Measurements from ENCODE around the gene LHX5. TPM values are rescaled to one million over a fixed set of nuclear protein-coding genes. Genes with fewer than 3 reads are reported as not detected.

LHX5 gene
- total RNA-seq, 1 experiment from 2014 or later, result not detected

DNA sequence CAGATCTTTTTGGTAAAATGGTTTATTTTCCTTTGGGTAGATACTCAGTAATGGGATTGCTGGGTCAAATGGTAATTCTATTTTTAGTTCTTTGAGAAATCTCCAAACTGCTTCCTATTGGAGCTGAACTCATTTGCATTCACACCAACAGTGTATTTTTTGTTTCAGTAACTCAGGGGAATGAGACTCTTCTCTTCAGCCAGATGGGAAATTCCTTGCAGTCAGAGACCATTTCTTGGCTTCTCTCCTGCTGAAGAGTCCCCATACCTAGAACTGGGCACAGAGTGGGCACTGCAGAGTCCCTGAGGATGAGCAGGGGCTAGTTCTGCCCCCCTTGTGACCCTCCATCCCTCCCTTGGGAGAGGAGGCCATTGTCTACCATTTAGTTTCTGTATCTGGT lies 38.7 kb downstream of the LHX5 start:
- Histone ChIP-seq H3K9me3 (ENCODE audit: control insufficient read depth, insufficient read depth, low read depth, low read length) (no peaks in the 10 kb centered on the region), H3K4me1 (ENCODE audit: control insufficient read depth, insufficient read depth, low read length) (no peaks in the 10 kb centered on the region), H3K4me3 (ENCODE audit: low read depth in 2 of 2, low read length in 2 of 2) (no peak overlapping the region), H3K27me3 (ENCODE audit: control insufficient read depth, insufficient read depth, low read length) (no peaks in the 10 kb centered on the region), H3K27ac (ENCODE audit: low read length) (no peak overlapping the region), H3K36me3 (ENCODE audit: control insufficient read depth, insufficient read depth, low read length) (no peaks in the 10 kb centered on the region)
- intact Hi-C loops (cut with micrococcal nuclease; ENCODE audit: unreplicated experiment) (no loop called here), in situ Hi-C loops (cut with HindIII; ENCODE audit: low pct_unique_long_range_greater_than_20kb, low sequenced_read_pairs) (no loop called here)
- CTCF ChIA-PET, result no interaction called here
- ATAC-seq (no peak), DNase-seq (ENCODE audit: low read depth, low spot score) (no peak)
- POLR2A ChIA-PET, result no interaction called here
- BruUV-seq (replicated peaks), result no TSS peak
- TF ChIP-seq POLR2AphosphoS5 (IDR thresholded peaks at IDR 0.05; ENCODE audit: low read depth, low read length), result no peak
- TF ChIP-seq CTCF (IDR thresholded peaks at IDR 0.05), result no peak
- TF ChIP-seq, protein P1, sequence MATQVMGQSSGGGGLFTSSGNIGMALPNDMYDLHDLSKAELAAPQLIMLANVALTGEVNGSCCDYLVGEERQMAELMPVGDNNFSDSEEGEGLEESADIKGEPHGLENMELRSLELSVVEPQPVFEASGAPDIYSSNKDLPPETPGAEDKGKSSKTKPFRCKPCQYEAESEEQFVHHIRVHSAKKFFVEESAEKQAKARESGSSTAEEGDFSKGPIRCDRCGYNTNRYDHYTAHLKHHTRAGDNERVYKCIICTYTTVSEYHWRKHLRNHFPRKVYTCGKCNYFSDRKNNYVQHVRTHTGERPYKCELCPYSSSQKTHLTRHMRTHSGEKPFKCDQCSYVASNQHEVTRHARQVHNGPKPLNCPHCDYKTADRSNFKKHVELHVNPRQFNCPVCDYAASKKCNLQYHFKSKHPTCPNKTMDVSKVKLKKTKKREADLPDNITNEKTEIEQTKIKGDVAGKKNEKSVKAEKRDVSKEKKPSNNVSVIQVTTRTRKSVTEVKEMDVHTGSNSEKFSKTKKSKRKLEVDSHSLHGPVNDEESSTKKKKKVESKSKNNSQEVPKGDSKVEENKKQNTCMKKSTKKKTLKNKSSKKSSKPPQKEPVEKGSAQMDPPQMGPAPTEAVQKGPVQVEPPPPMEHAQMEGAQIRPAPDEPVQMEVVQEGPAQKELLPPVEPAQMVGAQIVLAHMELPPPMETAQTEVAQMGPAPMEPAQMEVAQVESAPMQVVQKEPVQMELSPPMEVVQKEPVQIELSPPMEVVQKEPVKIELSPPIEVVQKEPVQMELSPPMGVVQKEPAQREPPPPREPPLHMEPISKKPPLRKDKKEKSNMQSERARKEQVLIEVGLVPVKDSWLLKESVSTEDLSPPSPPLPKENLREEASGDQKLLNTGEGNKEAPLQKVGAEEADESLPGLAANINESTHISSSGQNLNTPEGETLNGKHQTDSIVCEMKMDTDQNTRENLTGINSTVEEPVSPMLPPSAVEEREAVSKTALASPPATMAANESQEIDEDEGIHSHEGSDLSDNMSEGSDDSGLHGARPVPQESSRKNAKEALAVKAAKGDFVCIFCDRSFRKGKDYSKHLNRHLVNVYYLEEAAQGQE (IDR thresholded peaks at IDR 0.05; ENCODE audit: insufficient read depth in 1 of 2, low read depth in 2 of 2, low read length in 1 of 2), result no peak
- no peak for TF ChIP-seq SIN3A (IDR thresholded peaks at IDR 0.05; ENCODE audit: borderline replicate concordance, insufficient read depth, low read depth, low read length)
- TF ChIP-seq TCF7L2 (IDR thresholded peaks at IDR 0.05; ENCODE audit: low read depth, low read length), result no peak

- TF ChIP-seq TCF7L2 (IDR thresholded peaks at IDR 0.05; ENCODE audit: low read depth, low read length), result no peak
- no peak for TF ChIP-seq SIN3A (IDR thresholded peaks at IDR 0.05; ENCODE audit: borderline replicate concordance, insufficient read depth, low read depth, low read length)
- TF ChIP-seq CTCF (IDR thresholded peaks at IDR 0.05), result no peak
- TF ChIP-seq POLR2AphosphoS5 (IDR thresholded peaks at IDR 0.05; ENCODE audit: low read depth, low read length), result no peak
- TF ChIP-seq, protein P1 (IDR thresholded peaks at IDR 0.05; ENCODE audit: insufficient read depth in 1 of 2, low read depth in 2 of 2, low read length in 1 of 2), result no peak
- ChIA-PET CTCF (no interaction called here), POLR2A (no interaction called here)
- DNase-seq (ENCODE audit: low read depth, low spot score), result no peak
- in situ Hi-C loops (cut with HindIII; ENCODE audit: low pct_unique_long_range_greater_than_20kb, low sequenced_read_pairs) (no loop called here), intact Hi-C loops (cut with micrococcal nuclease; ENCODE audit: unreplicated experiment) (no loop called here)
- H3K27me3 ChIP-seq (ENCODE audit: control insufficient read depth, insufficient read depth, low read length), result no peaks in the 10 kb centered on the region
- H3K4me3 ChIP-seq (ENCODE audit: low read depth in 2 of 2, low read length in 2 of 2), result no peak overlapping the region
- no peak for ATAC-seq
- H3K4me1 ChIP-seq (ENCODE audit: control insufficient read depth, insufficient read depth, low read length), result no peaks in the 10 kb centered on the region
- no peaks in the 10 kb centered on the region for H3K36me3 ChIP-seq (ENCODE audit: control insufficient read depth, insufficient read depth, low read length)
- no peak overlapping the region for H3K27ac ChIP-seq (ENCODE audit: low read length)
- H3K9me3 ChIP-seq (ENCODE audit: control insufficient read depth, insufficient read depth, low read depth, low read length), result no peaks in the 10 kb centered on the region
- no TSS peak for BruUV-seq (replicated peaks)
These were observed 43.2 kb downstream of the LHX5 start for GRCh38 chr12:113428482-113428881.

Data from Panc1 (cell line).